HepG2 (cell line): ENCODE measurements around the gene ITPRIP. TPM values are rescaled to one million over a fixed set of nuclear protein-coding genes. Genes with fewer than 3 reads are reported as not detected.

Source experiments
- AKNA ChIP-seq: sonication (generic); formaldehyde crosslinking; IDR thresholded peaks from 2 replicates; pipeline ENCODE4 v1.4.0; 2020; ENCODE audit warnings: missing genetic modification reagents, borderline replicate concordance
- CREB1 ChIP-seq, 2 experiments: fragments of 450-650 bp in 1 of 2; IDR thresholded peaks; 2 replicates each; pipeline ENCODE4 v1.6.1; 2016 to 2017; ENCODE audit warnings: control low read depth in 1 of 2, mild to moderate bottlenecking in 1 of 2, missing compliant biosample characterization in 1 of 2, missing genetic modification characterization in 1 of 2
- FOSL2 ChIP-seq: sonication (generic); formaldehyde crosslinking; IDR thresholded peaks from 2 replicates; pipeline ENCODE4 v1.4.0; 2020; ENCODE audit warnings: missing genetic modification reagents
- KLF11 ChIP-seq: IDR thresholded peaks from 2 replicates; pipeline ENCODE4 v1.6.1; 2016; ENCODE audit warnings: missing compliant biosample characterization
- MATR3 ChIP-seq: sonication (generic); formaldehyde crosslinking; IDR thresholded peaks from 2 replicates; pipeline ENCODE4 v1.4.0; 2020; ENCODE audit warnings: missing genetic modification reagents
- NFE2L2 ChIP-seq: fragments of 150-350 bp; IDR thresholded peaks from 2 replicates; pipeline ENCODE4 v1.6.1; 2014; ENCODE audit warnings: low read length
- PHF21A ChIP-seq: sonication (generic); formaldehyde crosslinking; IDR thresholded peaks from 2 replicates; pipeline ENCODE4 v1.5.0; 2020; ENCODE audit warnings: mild to moderate bottlenecking, missing genetic modification reagents
- TAF1 ChIP-seq: sonication (generic); formaldehyde crosslinking; IDR thresholded peaks from 2 replicates; pipeline ENCODE4 v1.4.0; 2020; ENCODE audit warnings: missing genetic modification reagents
- ZBTB44 ChIP-seq: sonication (generic); formaldehyde crosslinking; IDR thresholded peaks from 2 replicates; pipeline ENCODE4 v1.4.0; 2020; ENCODE audit warnings: missing genetic modification reagents
- ZFP37 ChIP-seq: sonication (generic); formaldehyde crosslinking; IDR thresholded peaks from 2 replicates; pipeline ENCODE4 v1.4.0; 2020; ENCODE audit warnings: missing genetic modification reagents, borderline replicate concordance
- ZFP41 ChIP-seq: sonication (generic); formaldehyde crosslinking; IDR thresholded peaks from 2 replicates; pipeline ENCODE4 v1.4.0; 2020; ENCODE audit warnings: mild to moderate bottlenecking, missing genetic modification reagents, borderline replicate concordance
- ZNF281 ChIP-seq: sonication (generic); formaldehyde crosslinking; IDR thresholded peaks from 2 replicates; pipeline ENCODE4 v1.4.0; 2020; ENCODE audit warnings: missing genetic modification reagents, borderline replicate concordance
- ZNF333 ChIP-seq: sonication (generic); formaldehyde crosslinking; IDR thresholded peaks from 2 replicates; pipeline ENCODE4 v1.4.0; 2020; ENCODE audit warnings: mild to moderate bottlenecking, missing genetic modification reagents, borderline replicate concordance
- ZNF34 ChIP-seq: sonication (generic); formaldehyde crosslinking; IDR thresholded peaks from 2 replicates; pipeline ENCODE4 v1.4.0; 2020; ENCODE audit warnings: mild to moderate bottlenecking, missing genetic modification reagents, borderline replicate concordance
- ZNF362 ChIP-seq: sonication (generic); formaldehyde crosslinking; IDR thresholded peaks from 2 replicates; pipeline ENCODE4 v1.4.0; 2020; ENCODE audit warnings: missing genetic modification reagents, mild to moderate bottlenecking, borderline replicate concordance
- ZNF558 ChIP-seq: sonication (generic); formaldehyde crosslinking; IDR thresholded peaks from 2 replicates; pipeline ENCODE4 v1.9.0; 2022; ENCODE audit warnings: mild to moderate bottlenecking, missing genetic modification reagents, borderline replicate concordance
- ZNF891 ChIP-seq: sonication (generic); formaldehyde crosslinking; IDR thresholded peaks from 2 replicates; pipeline ENCODE4 v1.5.0; 2020; ENCODE audit warnings: mild to moderate bottlenecking, missing genetic modification reagents
- polyA plus RNA-seq, 8 experiments: library from polyadenylated mRNA; depleted of rRNA in 3 of 8; stranded (reverse) in 7 of 8; unstranded in 1 of 8; fragments of >200 nt; fragmentation: Illumina TruSeq in 4 of 8; extraction: Trizol in 4 of 8; gene quantifications; 2 replicates each; pipeline versions ENCODE4 v1.2.1 to v1.2.3, GENCODE V29; 2011 to 2016; ENCODE audit warnings: low read depth in 4 of 8, missing spikeins in 1 of 8, mixed read lengths in 1 of 8; ENCODE audit not compliant: insufficient read depth in 1 of 8
- total RNA-seq, 5 experiments: library from RNA; depleted of rRNA; stranded (reverse); fragments of >200 nt; fragmentation: Illumina TruSeq; extraction: Trizol; gene quantifications; 2 replicates each; pipeline ENCODE4 v1.2.3, GENCODE V29; 2016; ENCODE audit warnings: low read depth in 1 of 5

ITPRIP gene
- total and polyA plus RNA-seq, 2 of the 13 experiments (the other 11 are each of a cell fraction or from before 2014, with no cell fraction given), result 1.00 to 2.8 TPM

- no peak for TF ChIP-seq CREB1 (IDR thresholded peaks at IDR 0.05)
- TF ChIP-seq CREB1 (CRISPR knock-in tag; IDR thresholded peaks at IDR 0.05), result no peak
- TF ChIP-seq ZNF362 (CRISPR knock-in tag), result no peak
- no peak for TF ChIP-seq ZBTB44
- peak; percentile 77; the same call in 1 of the 2 replicates for TF ChIP-seq KLF11 (CRISPR knock-in tag)
- no peak for TF ChIP-seq NFE2L2
- 0 out of 2 replicates have a peak, but pooled peaks have one; percentile 31 for TF ChIP-seq ZFP41 (CRISPR knock-in tag)
- TF ChIP-seq ZNF281 (CRISPR knock-in tag), result no peak
- TF ChIP-seq ZNF891 (CRISPR knock-in tag), result peak; percentile 92
- TF ChIP-seq ZNF558, result peak; percentile 37; the same call in 1 of the 2 replicates
- no peak for TF ChIP-seq ZNF34 (CRISPR knock-in tag)
- TF ChIP-seq ZFP37 (CRISPR knock-in tag), result no peak
- TF ChIP-seq ZNF333, result no peak
- no peak for TF ChIP-seq AKNA (CRISPR knock-in tag)
- peak; percentile 14; the same call in 1 of the 2 replicates for TF ChIP-seq FOSL2 (CRISPR knock-in tag)
- no peak for TF ChIP-seq MATR3 (CRISPR knock-in tag)
- peak; percentile 44; the same call in 1 of the 2 replicates for TF ChIP-seq PHF21A (CRISPR knock-in tag)
- peak; percentile 62; the same call in 1 of the 2 replicates for TF ChIP-seq TAF1 (CRISPR knock-in tag)
Observed at GRCh38 chr10:104337985-104338735, at the start of gene ITPRIP (continued).
